ENCODE data around the gene CBLB.

- TF ChIP-seq CTCF (IDR thresholded peaks at IDR 0.05; ENCODE audit: low read depth, low read length, missing input control) = no peak
- no peak for TF ChIP-seq ZBTB33 (IDR thresholded peaks at IDR 0.05)
- no peak for TF ChIP-seq RAD21 (IDR thresholded peaks at IDR 0.05)
- TF ChIP-seq GABPA (IDR thresholded peaks at IDR 0.05 in 1 of 2, conservative IDR thresholded peaks at IDR 0.05 in 1 of 2) = no peak
- TF ChIP-seq YY1 (IDR thresholded peaks at IDR 0.05) = no peak
- no peak for TF ChIP-seq FOXA1 (IDR thresholded peaks at IDR 0.05)
- no peak for TF ChIP-seq REST (IDR thresholded peaks at IDR 0.05)
Observed at GRCh38 chr3:105853801-105854432, 14.9 kb downstream of the CBLB start.
